ENCODE data around the gene YEATS4. TPM values are rescaled to one million over a fixed set of nuclear protein-coding genes. Genes with fewer than 3 reads are reported as not detected.
A peak's percentile ranks its signal among the peaks of the same experiment; 100 is the strongest.

Gene YEATS4
- total and polyA plus RNA-seq, 4 experiments from 2014 or later, result 18.2 to 57.5 (median 32.3) TPM

DNA sequence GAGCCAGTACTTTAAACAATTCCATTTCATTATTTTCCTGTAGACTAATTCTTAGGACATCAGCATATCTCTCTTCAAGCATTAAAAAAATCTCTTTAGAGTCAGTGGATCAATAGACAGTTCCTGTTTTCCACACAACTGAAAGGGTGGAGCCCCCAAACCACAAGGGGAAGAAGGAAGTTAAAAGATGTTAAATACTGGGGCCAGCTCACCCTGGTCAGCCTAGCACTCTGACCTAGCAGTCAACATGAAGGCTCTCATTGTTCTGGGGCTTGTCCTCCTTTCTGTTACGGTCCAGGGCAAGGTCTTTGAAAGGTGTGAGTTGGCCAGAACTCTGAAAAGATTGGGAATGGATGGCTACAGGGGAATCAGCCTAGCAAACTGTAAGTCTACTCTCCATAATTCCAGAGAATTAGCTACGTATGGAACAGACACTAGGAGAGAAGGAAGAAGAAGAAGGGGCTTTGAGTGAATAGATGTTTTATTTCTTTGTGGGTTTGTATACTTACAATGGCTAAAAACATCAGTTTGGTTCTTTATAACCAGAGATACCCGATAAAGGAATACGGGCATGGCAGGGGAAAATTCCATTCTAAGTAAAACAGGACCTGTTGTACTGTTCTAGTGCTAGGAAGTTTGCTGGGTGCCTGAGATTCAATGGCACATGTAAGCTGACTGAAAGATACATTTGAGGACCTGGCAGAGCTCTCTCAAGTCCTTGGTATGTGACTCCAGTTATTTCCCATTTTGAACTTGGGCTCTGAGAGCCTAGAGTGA lies 11.2 kb upstream of the YEATS4 start, which contains the start of gene LYZ:
LYZ (plus strand) TSS at position 220 of the 777 bp plus-strand sequence; CDS start at position 248, 28 bp downstream.
- Mint-ChIP-seq H3K27me3 (peaks cover 0 to 3% of the 10 kb centered on the region in 2 donors), H3K4me1 (peaks cover 0 to 4% (median 2%) of the 10 kb centered on the region in 4 donors), H3K4me3 (no peak within 1 kb of the TSS), H3K36me3 (no peaks in the 10 kb centered on the region), H3K27ac (peak within 1 kb of the TSS in 1 of 7 donors; percentile 31), H3K9me3 (no peaks in the 10 kb centered on the region)
- H3K4me3 ChIP-seq (ENCODE audit: low read length in 2 of 2), result peak within 1 kb of the TSS in 1 of 2 donors; percentile 6
- H3K4me1 ChIP-seq (ENCODE audit: insufficient read depth, low read length), result peaks cover 6% of the 10 kb centered on the region
- DNase-seq, result no peak
- H3K27me3 ChIP-seq (ENCODE audit: insufficient read depth, low read length), result no peaks in the 10 kb centered on the region
- H3K27ac ChIP-seq (ENCODE audit: low read depth, low read length), result no peak within 1 kb of the TSS
- intact Hi-C loops (cut with micrococcal nuclease), result no loop called here
- ChIA-PET CTCF (ENCODE audit: partially characterized antibody) (interaction anchor here (1.6 to 4.6 kb wide), 2 partner anchors 9 to 292 kb away, joined by 4 to 31 read pairs; no protein-coding TSS in a partner anchor), POLR2A (ENCODE audit: partially characterized antibody) (interaction anchor here (1.3 kb wide), 1 partner anchor 17 kb away, joined by 3 read pairs; no protein-coding TSS in a partner anchor)
- H3K36me3 ChIP-seq (ENCODE audit: insufficient read depth, low read length), result no peaks in the 10 kb centered on the region
- H3K9me3 ChIP-seq (ENCODE audit: control insufficient read depth in 1 of 2, low read length in 2 of 2), result no peaks in the 10 kb centered on the region

DNA sequence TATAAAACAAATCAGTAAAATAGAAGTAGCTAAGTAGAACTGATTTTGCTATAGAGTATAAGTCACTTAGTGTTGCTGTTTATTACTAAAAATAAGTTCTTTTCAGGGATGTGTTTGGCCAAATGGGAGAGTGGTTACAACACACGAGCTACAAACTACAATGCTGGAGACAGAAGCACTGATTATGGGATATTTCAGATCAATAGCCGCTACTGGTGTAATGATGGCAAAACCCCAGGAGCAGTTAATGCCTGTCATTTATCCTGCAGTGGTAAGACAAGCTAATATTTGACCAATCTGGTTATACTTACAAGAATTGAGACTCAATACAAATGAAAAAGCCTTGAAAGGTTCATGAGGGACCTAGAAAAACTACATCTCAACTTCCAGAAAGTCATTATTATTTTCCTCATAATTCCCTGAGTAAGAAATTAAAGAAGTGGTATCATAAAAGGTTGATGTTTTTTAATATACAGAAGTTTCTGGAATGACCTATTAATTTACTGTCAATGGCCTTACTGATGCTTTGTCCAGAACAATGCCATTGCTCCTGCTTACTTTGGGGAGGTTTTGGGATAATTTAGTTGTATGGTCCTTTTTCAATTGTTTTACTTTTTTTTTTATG lies 9.4 kb upstream of the YEATS4 start:
- Mint-ChIP-seq H3K4me3 (no peak overlapping the region), H3K27ac (no peak overlapping the region)
- POLR2A ChIA-PET (ENCODE audit: partially characterized antibody), result no interaction called here

GRCh38 chr12:69350777-69351176 lies 8.8 kb upstream of the YEATS4 start:
- peaks cover 6% of the 10 kb centered on the region for H3K4me1 ChIP-seq (ENCODE audit: insufficient read depth, low read length)
- H3K9me3 Mint-ChIP-seq, result no peaks in the 10 kb centered on the region
- H3K27ac Mint-ChIP-seq, result no peak overlapping the region
- intact Hi-C loops (cut with micrococcal nuclease), result no loop called here
- no peak overlapping the region for H3K4me3 Mint-ChIP-seq
- DNase-seq, result no peak
- H3K27me3 ChIP-seq (ENCODE audit: insufficient read depth, low read length), result no peaks in the 10 kb centered on the region
- peaks cover 0 to 4% (median 2%) of the 10 kb centered on the region in 4 donors for H3K4me1 Mint-ChIP-seq
- POLR2A ChIA-PET (ENCODE audit: partially characterized antibody), result no interaction called here
- no peak overlapping the region for H3K27ac ChIP-seq (ENCODE audit: low read depth, low read length)
- CTCF ChIA-PET (ENCODE audit: partially characterized antibody), result no interaction called here
- no peak overlapping the region for H3K4me3 ChIP-seq (ENCODE audit: low read length in 2 of 2)
- H3K36me3 Mint-ChIP-seq, result no peaks in the 10 kb centered on the region
- H3K27me3 Mint-ChIP-seq, result peaks cover 4 to 8% of the 10 kb centered on the region in 2 donors
- no peaks in the 10 kb centered on the region for H3K36me3 ChIP-seq (ENCODE audit: insufficient read depth, low read length)
- no peaks in the 10 kb centered on the region for H3K9me3 ChIP-seq (ENCODE audit: control insufficient read depth in 1 of 2, low read length in 2 of 2)

More for the DNA sequence above, 9.4 kb upstream of the YEATS4 start:
- Mint-ChIP-seq H3K27me3 (peaks cover 4 to 8% of the 10 kb centered on the region in 2 donors), H3K9me3 (no peaks in the 10 kb centered on the region), H3K36me3 (no peaks in the 10 kb centered on the region), H3K4me1 (peaks cover 0 to 4% (median 2%) of the 10 kb centered on the region in 4 donors)
- Histone ChIP-seq H3K27me3 (ENCODE audit: insufficient read depth, low read length) (no peaks in the 10 kb centered on the region), H3K27ac (ENCODE audit: low read depth, low read length) (no peak overlapping the region), H3K9me3 (ENCODE audit: control insufficient read depth in 1 of 2, low read length in 2 of 2) (no peaks in the 10 kb centered on the region), H3K4me3 (ENCODE audit: low read length in 2 of 2) (no peak overlapping the region), H3K36me3 (ENCODE audit: insufficient read depth, low read length) (no peaks in the 10 kb centered on the region), H3K4me1 (ENCODE audit: insufficient read depth, low read length) (peaks cover 6% of the 10 kb centered on the region)
- intact Hi-C loops (cut with micrococcal nuclease), result no loop called here
- no peak for DNase-seq
- CTCF ChIA-PET (ENCODE audit: partially characterized antibody), result interaction anchor here (1.6 to 4.6 kb wide), 2 partner anchors 7 to 290 kb away, joined by 4 to 31 read pairs; no protein-coding TSS in a partner anchor

DNA sequence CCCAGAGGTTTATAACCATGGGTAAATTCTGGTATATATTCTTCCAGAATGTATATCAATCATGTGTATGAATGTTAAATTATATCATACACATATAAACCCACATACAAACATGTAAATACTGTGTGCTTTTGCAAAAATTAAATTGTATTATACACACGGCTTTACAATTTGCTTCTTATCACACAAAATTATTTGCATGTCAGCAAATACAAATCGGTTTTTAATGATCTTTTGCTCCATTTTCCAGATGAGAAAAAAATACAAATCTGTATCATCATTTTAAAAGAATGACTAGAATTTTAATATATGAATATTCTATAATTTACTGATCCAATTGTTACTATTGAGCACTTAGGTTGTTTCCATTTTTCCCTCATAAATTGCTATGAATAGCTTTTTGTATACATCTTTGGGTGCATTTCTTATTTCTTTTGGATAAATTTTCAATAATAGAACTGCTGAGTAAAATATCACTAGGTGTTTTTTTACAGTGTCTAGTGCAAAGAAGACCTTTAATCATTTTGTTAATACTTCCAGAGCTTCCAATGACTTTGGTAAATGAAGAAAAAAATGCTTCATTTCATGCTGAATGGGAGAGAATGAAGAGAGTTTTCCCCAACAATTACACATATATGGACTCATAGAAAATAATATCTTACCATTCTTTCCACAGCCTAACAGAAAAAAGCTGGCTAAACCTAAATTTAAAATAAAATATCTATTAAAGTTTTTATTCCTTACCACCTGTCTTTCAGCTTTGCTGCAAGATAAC lies 7.9 kb upstream of the YEATS4 start:
- intact Hi-C loops (cut with micrococcal nuclease), result no loop called here
- Mint-ChIP-seq H3K4me3 (no peak overlapping the region), H3K27ac (no peak overlapping the region), H3K9me3 (no peaks in the 10 kb centered on the region), H3K36me3 (no peaks in the 10 kb centered on the region), H3K4me1 (peaks cover 0 to 4% (median 2%) of the 10 kb centered on the region in 4 donors), H3K27me3 (peaks cover 4 to 8% of the 10 kb centered on the region in 2 donors)
- Histone ChIP-seq H3K4me1 (ENCODE audit: insufficient read depth, low read length) (peaks cover 6% of the 10 kb centered on the region), H3K4me3 (ENCODE audit: low read length in 2 of 2) (no peak overlapping the region), H3K27me3 (ENCODE audit: insufficient read depth, low read length) (no peaks in the 10 kb centered on the region), H3K27ac (ENCODE audit: low read depth, low read length) (no peak overlapping the region), H3K9me3 (ENCODE audit: control insufficient read depth in 1 of 2, low read length in 2 of 2) (no peaks in the 10 kb centered on the region), H3K36me3 (ENCODE audit: insufficient read depth, low read length) (no peaks in the 10 kb centered on the region)
- CTCF ChIA-PET (ENCODE audit: partially characterized antibody), result interaction anchor here (3.6 kb wide), 1 partner anchor 220 kb away, joined by 29 read pairs; no protein-coding TSS in a partner anchor
- POLR2A ChIA-PET (ENCODE audit: partially characterized antibody), result no interaction called here
- DNase-seq, result no peak

GRCh38 chr12:69352904-69353303 lies 6.6 kb upstream of the YEATS4 start:
- Mint-ChIP-seq H3K36me3 (no peaks in the 10 kb centered on the region), H3K9me3 (no peaks in the 10 kb centered on the region), H3K4me3 (no peak overlapping the region), H3K27ac (no peak overlapping the region), H3K4me1 (peaks cover 5 to 9% (median 7%) of the 10 kb centered on the region in 4 donors), H3K27me3 (peaks cover 4 to 8% of the 10 kb centered on the region in 2 donors)
- H3K36me3 ChIP-seq (ENCODE audit: insufficient read depth, low read length), result no peaks in the 10 kb centered on the region
- H3K27ac ChIP-seq (ENCODE audit: low read depth, low read length), result no peak overlapping the region
- H3K9me3 ChIP-seq (ENCODE audit: control insufficient read depth in 1 of 2, low read length in 2 of 2), result no peaks in the 10 kb centered on the region
- no peak overlapping the region for H3K4me3 ChIP-seq (ENCODE audit: low read length in 2 of 2)
- DNase-seq, result no peak
- intact Hi-C loops (cut with micrococcal nuclease), result no loop called here
- no peaks in the 10 kb centered on the region for H3K27me3 ChIP-seq (ENCODE audit: insufficient read depth, low read length)
- POLR2A ChIA-PET (ENCODE audit: partially characterized antibody), result interaction anchor here (0.7 kb wide), 1 partner anchor 22 kb away, joined by 4 read pairs; no protein-coding TSS in a partner anchor
- CTCF ChIA-PET (ENCODE audit: partially characterized antibody), result interaction anchor here (1.0 to 3.6 kb wide), 2 partner anchors 19 to 218 kb away, joined by 4 to 29 read pairs; no protein-coding TSS in a partner anchor
- peaks cover 6% of the 10 kb centered on the region for H3K4me1 ChIP-seq (ENCODE audit: insufficient read depth, low read length)

GRCh38 chr12:69354172-69354555 lies 5.4 kb upstream of the YEATS4 start:
- intact Hi-C loops (cut with micrococcal nuclease), result no loop called here
- Histone ChIP-seq H3K36me3 (ENCODE audit: insufficient read depth, low read length) (no peaks in the 10 kb centered on the region), H3K27ac (ENCODE audit: low read depth, low read length) (no peak overlapping the region), H3K27me3 (ENCODE audit: insufficient read depth, low read length) (no peaks in the 10 kb centered on the region), H3K4me3 (ENCODE audit: low read length in 2 of 2) (no peak overlapping the region), H3K9me3 (ENCODE audit: control insufficient read depth in 1 of 2, low read length in 2 of 2) (no peaks in the 10 kb centered on the region), H3K4me1 (ENCODE audit: insufficient read depth, low read length) (peaks cover 4% of the 10 kb centered on the region)
- Mint-ChIP-seq H3K9me3 (no peaks in the 10 kb centered on the region), H3K4me3 (no peak overlapping the region), H3K4me1 (peaks cover 8 to 12% (median 10%) of the 10 kb centered on the region in 4 donors), H3K36me3 (no peaks in the 10 kb centered on the region), H3K27me3 (peaks cover 4 to 8% of the 10 kb centered on the region in 2 donors), H3K27ac (no peak overlapping the region)
- ChIA-PET POLR2A (ENCODE audit: partially characterized antibody) (no interaction called here), CTCF (ENCODE audit: partially characterized antibody) (interaction anchor here (3.6 kb wide), 1 partner anchor 217 kb away, joined by 29 read pairs; no protein-coding TSS in a partner anchor)
- DNase-seq, result no peak

Data from CD4-positive, alpha-beta memory T cell (primary cell).